Esophagus (tissue), 2 donors: ENCODE measurements around the gene SLC43A3. TPM values are rescaled to one million over a fixed set of nuclear protein-coding genes. Genes with fewer than 3 reads are reported as not detected.

Experiments used
- H3K27ac ChIP-seq, 2 donors: one replicate each; pipeline ENCODE4 v1.5.1; 2013; ENCODE audit warnings: low read depth in 2 of 2, mild to moderate bottlenecking in 2 of 2, inconsistent platforms in 1 of 2, low read length in 1 of 2, moderate library complexity in 1 of 2
- H3K27me3 ChIP-seq, 2 donors: one replicate each; pipeline ENCODE4 v1.6.1; 2013; ENCODE audit warnings: low read length in 2 of 2, control low read depth in 1 of 2, mild to moderate bottlenecking in 1 of 2; ENCODE audit not compliant: insufficient read depth in 2 of 2, control insufficient read depth in 1 of 2
- H3K36me3 ChIP-seq, 2 donors: one replicate each; pipeline ENCODE4 v1.6.1; 2013; ENCODE audit warnings: low read length in 1 of 2; ENCODE audit not compliant: control insufficient read depth in 2 of 2, insufficient read depth in 2 of 2
- H3K4me1 ChIP-seq, 2 donors: one replicate each; pipeline ENCODE4 v1.6.1; 2013; ENCODE audit warnings: low read length in 1 of 2; ENCODE audit not compliant: control insufficient read depth in 2 of 2, insufficient read depth in 2 of 2
- H3K4me3 ChIP-seq, 2 donors: one replicate each; pipeline ENCODE4 v1.5.1; 2013; ENCODE audit warnings: low read length in 2 of 2, mild to moderate bottlenecking in 2 of 2, low read depth in 1 of 2, moderate library complexity in 1 of 2
- H3K9me3 ChIP-seq, 2 donors: one replicate each; pipeline ENCODE4 v1.6.1; 2013; ENCODE audit warnings: mild to moderate bottlenecking in 2 of 2, low read depth in 1 of 2, low read length in 1 of 2, moderate library complexity in 1 of 2; ENCODE audit not compliant: control insufficient read depth in 2 of 2, insufficient read depth in 1 of 2
- WGBS, 2 donors: extraction: QIAGEN DNeasy Blood & Tissue Kit; methylation state at CpG; one replicate each; pipeline ENCODE4 v1.1.7; 2013; 5-methylcytosine and 5-hydroxymethylcytosine counted together
- polyA plus RNA-seq, 2 donors: library from polyadenylated mRNA; stranded (reverse); fragments of 200-250 nt; gene quantifications; one replicate each; pipeline ENCODE4 v1.2.3, GENCODE V29; 2013
- donor health status: healthy with polysubstance abuse.
- donor health status: Bipolar disorder and iron deficiency.

SLC43A3 gene
- polyA plus RNA-seq, 2 donors, result 24.0 to 28.9 TPM

- 79% methylated on average over 2 of the region's 2 CpGs for WGBS, 2 donors
- no peaks in the 10 kb centered on the region for H3K9me3 ChIP-seq
- H3K27ac ChIP-seq, result no peak overlapping the region
Measured at GRCh38 chr11:57375490-57375889, 51.4 kb downstream of the SLC43A3 start.

GRCh38 chr11:57374966-57375365, 52.0 kb downstream of the SLC43A3 start:
- Histone ChIP-seq H3K4me3 (no peak overlapping the region), H3K9me3 (no peaks in the 10 kb centered on the region), H3K4me1 (no peaks in the 10 kb centered on the region), H3K27ac (no peak overlapping the region), H3K36me3 (no peaks in the 10 kb centered on the region), H3K27me3 (no peaks in the 10 kb centered on the region)
- 94 to 96% methylated on average over 3 of the region's 3 CpGs for WGBS, 2 donors

More at GRCh38 chr11:57375490-57375889, 51.4 kb downstream of the SLC43A3 start:
- no peaks in the 10 kb centered on the region for H3K36me3 ChIP-seq
- H3K4me1 ChIP-seq, result no peaks in the 10 kb centered on the region
- H3K4me3 ChIP-seq, result no peak overlapping the region
- no peaks in the 10 kb centered on the region for H3K27me3 ChIP-seq

- Histone ChIP-seq H3K27ac (no peak overlapping the region), H3K4me3 (no peak overlapping the region), H3K9me3 (peaks cover 0 to 2% of the 10 kb centered on the region in 2 donors), H3K4me1 (no peaks in the 10 kb centered on the region), H3K27me3 (no peaks in the 10 kb centered on the region), H3K36me3 (no peaks in the 10 kb centered on the region)
- 58 to 59% methylated on average over 3 of the region's 3 CpGs for WGBS, 2 donors
Measured at GRCh38 chr11:57373146-57373545, 53.8 kb downstream of the SLC43A3 start.

GRCh38 chr11:57370941-57371340, 56.0 kb downstream of the SLC43A3 start:
- Histone ChIP-seq H3K4me3 (no peak overlapping the region), H3K9me3 (peaks cover 0 to 2% of the 10 kb centered on the region in 2 donors), H3K4me1 (no peaks in the 10 kb centered on the region), H3K27ac (no peak overlapping the region), H3K27me3 (no peaks in the 10 kb centered on the region), H3K36me3 (no peaks in the 10 kb centered on the region)

GRCh38 chr11:57370251-57370650, 56.7 kb downstream of the SLC43A3 start:
- Histone ChIP-seq H3K27ac (no peak overlapping the region), H3K4me3 (no peak overlapping the region), H3K9me3 (peaks cover 0 to 2% of the 10 kb centered on the region in 2 donors), H3K27me3 (no peaks in the 10 kb centered on the region), H3K4me1 (no peaks in the 10 kb centered on the region), H3K36me3 (no peaks in the 10 kb centered on the region)
- 75 to 90% methylated on average over 7 of the region's 7 CpGs for WGBS, 2 donors

GRCh38 chr11:57368845-57369232, 58.1 kb downstream of the SLC43A3 start:
- 51 to 61% methylated on average over 5 of the region's 5 CpGs for WGBS, 2 donors
- no peaks in the 10 kb centered on the region for H3K36me3 ChIP-seq

GRCh38 chr11:57368106-57368844, 58.6 kb downstream of the SLC43A3 start:
- H3K36me3 ChIP-seq, result no peaks in the 10 kb centered on the region
- no peaks in the 10 kb centered on the region for H3K27me3 ChIP-seq
- no peak overlapping the region for H3K4me3 ChIP-seq
- H3K27ac ChIP-seq, result no peak overlapping the region
- no peaks in the 10 kb centered on the region for H3K4me1 ChIP-seq
- WGBS, 2 donors, result 56 to 61% methylated on average over 19 of the region's 19 CpGs
- H3K9me3 ChIP-seq, result peaks cover 0 to 2% of the 10 kb centered on the region in 2 donors

More at GRCh38 chr11:57368845-57369232, 58.1 kb downstream of the SLC43A3 start:
- no peak overlapping the region for H3K4me3 ChIP-seq
- H3K9me3 ChIP-seq, result peaks cover 0 to 2% of the 10 kb centered on the region in 2 donors
- no peaks in the 10 kb centered on the region for H3K4me1 ChIP-seq
- no peak overlapping the region for H3K27ac ChIP-seq
- H3K27me3 ChIP-seq, result no peaks in the 10 kb centered on the region

- H3K4me3 ChIP-seq, result no peak overlapping the region
- H3K4me1 ChIP-seq, result no peaks in the 10 kb centered on the region
- no peaks in the 10 kb centered on the region for H3K27me3 ChIP-seq
- peaks cover 0 to 2% of the 10 kb centered on the region in 2 donors for H3K9me3 ChIP-seq
- H3K27ac ChIP-seq, result no peak overlapping the region
- H3K36me3 ChIP-seq, result no peaks in the 10 kb centered on the region
- WGBS, 2 donors, result 79 to 80% methylated on average over 9 of the region's 9 CpGs
Measured at GRCh38 chr11:57364851-57365660, 61.9 kb downstream of the SLC43A3 start.

GRCh38 chr11:57363131-57364080, 63.5 kb downstream of the SLC43A3 start:
- Histone ChIP-seq H3K36me3 (no peaks in the 10 kb centered on the region), H3K27ac (no peak overlapping the region), H3K4me3 (no peak overlapping the region), H3K27me3 (no peaks in the 10 kb centered on the region), H3K9me3 (no peaks in the 10 kb centered on the region), H3K4me1 (peaks cover 0 to 2% of the 10 kb centered on the region in 2 donors)
- 61 to 62% methylated on average over 7 of the region's 7 CpGs for WGBS, 2 donors
